Panc1 (cell line): ENCODE data around the gene ZNF335. TPM values are rescaled to one million over a fixed set of nuclear protein-coding genes. Genes with fewer than 3 reads are reported as not detected.

ENCODE experiments used
- ATAC-seq: fragments of 200-7000 bp; cut with Tn5 transposase; 2 replicates; pipeline ENCODE4 v1.9.1; 2020; ENCODE audit warnings: mild to moderate bottlenecking, moderate library complexity
- BruUV-seq: library from RNA; stranded (reverse); fragments of 400-500 nt; replicated peaks from 2 replicates; lab custom pipeline; 2021; lab: Mats Ljungman, UMichigan
- CTCF ChIA-PET: fragments of 300-600 bp; sonication (Branson Sonifier 250); formaldehyde crosslinking; loops from one replicate; lab custom pipeline; 2022; ENCODE audit warnings: antibody characterized with exemption; lab: Charles Lee
- POLR2A ChIA-PET: fragments of 300-600 bp; sonication (Branson Sonifier 250); formaldehyde crosslinking; loops from one replicate; lab custom pipeline; 2022; ENCODE audit warnings: antibody characterized with exemption; lab: Charles Lee
- DNase-seq: peaks from one replicate; pipeline ENCODE4 v3.0.0-alpha.2; 2010; ENCODE audit warnings: low read depth, low spot score
- H3K27ac ChIP-seq: 2 replicates; pipeline ENCODE4 v1.5.1; 2011; ENCODE audit warnings: mild to moderate bottlenecking, low read length, inconsistent platforms
- H3K27me3 ChIP-seq: fragments of 200-500 bp; sonication (Bioruptor generic); 2 replicates; pipeline ENCODE4 v1.6.0; 2014; ENCODE audit warnings: low read length, inconsistent platforms; ENCODE audit not compliant: control insufficient read depth, insufficient read depth
- H3K36me3 ChIP-seq: fragments of 200-500 bp; sonication (Bioruptor generic); 2 replicates; pipeline ENCODE4 v1.5.1; 2014; ENCODE audit warnings: inconsistent platforms, mild to moderate bottlenecking, low read length, moderate library complexity; ENCODE audit not compliant: control insufficient read depth, insufficient read depth
- H3K4me1 ChIP-seq: 2 replicates; pipeline ENCODE4 v1.5.1; 2011; ENCODE audit warnings: inconsistent platforms, mild to moderate bottlenecking, low read length, moderate library complexity; ENCODE audit not compliant: control insufficient read depth, insufficient read depth
- H3K4me3 ChIP-seq, 2 experiments: 2 replicates each; pipeline ENCODE4 v1.5.1; 2011 to 2012; ENCODE audit warnings: low read depth in 2 of 2, low read length in 2 of 2, mild to moderate bottlenecking in 2 of 2, inconsistent platforms in 1 of 2, moderate library complexity in 1 of 2
- H3K9me3 ChIP-seq: fragments of 200-500 bp; sonication (Bioruptor generic); 2 replicates; pipeline ENCODE4 v1.5.1; 2014; ENCODE audit warnings: low read depth, mild to moderate bottlenecking, inconsistent platforms, low read length, moderate library complexity; ENCODE audit not compliant: control insufficient read depth, insufficient read depth
- POLR2AphosphoS5 ChIP-seq: IDR thresholded peaks from 2 replicates; pipeline ENCODE4 v1.6.1; 2012; ENCODE audit warnings: mild to moderate bottlenecking, low read depth, low read length, moderate library complexity
- SIN3A ChIP-seq: IDR thresholded peaks from 2 replicates; pipeline ENCODE4 v1.6.1; 2012; ENCODE audit warnings: low read depth, mild to moderate bottlenecking, low read length, moderate library complexity, borderline replicate concordance; ENCODE audit not compliant: insufficient read depth
- TCF7L2 ChIP-seq: IDR thresholded peaks from 2 replicates; pipeline ENCODE4 v1.6.1; 2011; ENCODE audit warnings: mild to moderate bottlenecking, low read depth, low read length, inconsistent platforms
- in situ Hi-C: cut with HindIII; loops from 2 replicates; pipeline ENCODE4 v1.10.0; 2016; ENCODE audit warnings: low sequenced_read_pairs, low pct_unique_long_range_greater_than_20kb
- intact Hi-C: fragments of 100-400 bp; cut with micrococcal nuclease; formaldehyde crosslinking; loops from one replicate; pipeline ENCODE4 v1.10.0; 2022; ENCODE audit not compliant: unreplicated experiment
- total RNA-seq: library from RNA; stranded (reverse); gene quantifications from one replicate; pipeline ENCODE4 v1.2.1, GENCODE V29; 2021; ENCODE audit not compliant: unreplicated experiment
- TF ChIP-seq, protein P1 (sequence below): fragments of 450-650 bp; IDR thresholded peaks from 2 replicates; pipeline ENCODE4 v1.5.1; 2017; ENCODE audit warnings: mild to moderate bottlenecking
- TF ChIP-seq, protein P2 (sequence below), 2 experiments: IDR thresholded peaks; 2 replicates each; pipeline ENCODE4 v1.6.1; 2011 to 2012; ENCODE audit warnings: low read depth in 2 of 2, control low read depth in 1 of 2, low read length in 1 of 2, mild to moderate bottlenecking in 1 of 2, moderate library complexity in 1 of 2; ENCODE audit not compliant: insufficient read depth in 1 of 2

Gene ZNF335
- total RNA-seq, 1 experiment from 2014 or later, result 31.1 TPM

DNA sequence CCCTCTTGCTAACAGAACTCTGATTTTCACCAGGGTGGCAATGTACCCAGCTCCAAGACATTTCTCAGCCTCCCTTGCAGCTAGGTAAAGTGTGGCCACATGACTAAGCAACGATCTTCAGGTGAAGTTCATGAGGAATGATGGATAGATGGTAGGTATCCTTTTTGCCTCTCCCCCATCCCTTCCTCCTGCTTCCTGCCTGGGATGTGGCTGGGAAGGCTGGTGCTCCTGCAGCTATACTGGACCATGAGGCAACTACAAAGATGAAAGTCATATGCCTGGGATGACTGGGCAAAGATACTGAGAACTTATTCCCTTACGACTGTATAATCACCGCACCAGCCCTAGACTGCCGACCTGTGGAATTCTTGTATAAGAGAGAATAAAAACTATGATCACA, 13.4 kb downstream of the ZNF335 start:
- POLR2A ChIA-PET, result no interaction called here
- ATAC-seq (no peak), DNase-seq (no peak)
- H3K27me3 ChIP-seq, result no peaks in the 10 kb centered on the region
- BruUV-seq, result no TSS peak
- TF ChIP-seq, protein P1, sequence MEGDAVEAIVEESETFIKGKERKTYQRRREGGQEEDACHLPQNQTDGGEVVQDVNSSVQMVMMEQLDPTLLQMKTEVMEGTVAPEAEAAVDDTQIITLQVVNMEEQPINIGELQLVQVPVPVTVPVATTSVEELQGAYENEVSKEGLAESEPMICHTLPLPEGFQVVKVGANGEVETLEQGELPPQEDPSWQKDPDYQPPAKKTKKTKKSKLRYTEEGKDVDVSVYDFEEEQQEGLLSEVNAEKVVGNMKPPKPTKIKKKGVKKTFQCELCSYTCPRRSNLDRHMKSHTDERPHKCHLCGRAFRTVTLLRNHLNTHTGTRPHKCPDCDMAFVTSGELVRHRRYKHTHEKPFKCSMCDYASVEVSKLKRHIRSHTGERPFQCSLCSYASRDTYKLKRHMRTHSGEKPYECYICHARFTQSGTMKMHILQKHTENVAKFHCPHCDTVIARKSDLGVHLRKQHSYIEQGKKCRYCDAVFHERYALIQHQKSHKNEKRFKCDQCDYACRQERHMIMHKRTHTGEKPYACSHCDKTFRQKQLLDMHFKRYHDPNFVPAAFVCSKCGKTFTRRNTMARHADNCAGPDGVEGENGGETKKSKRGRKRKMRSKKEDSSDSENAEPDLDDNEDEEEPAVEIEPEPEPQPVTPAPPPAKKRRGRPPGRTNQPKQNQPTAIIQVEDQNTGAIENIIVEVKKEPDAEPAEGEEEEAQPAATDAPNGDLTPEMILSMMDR, result no peak
- TF ChIP-seq, protein P2, sequence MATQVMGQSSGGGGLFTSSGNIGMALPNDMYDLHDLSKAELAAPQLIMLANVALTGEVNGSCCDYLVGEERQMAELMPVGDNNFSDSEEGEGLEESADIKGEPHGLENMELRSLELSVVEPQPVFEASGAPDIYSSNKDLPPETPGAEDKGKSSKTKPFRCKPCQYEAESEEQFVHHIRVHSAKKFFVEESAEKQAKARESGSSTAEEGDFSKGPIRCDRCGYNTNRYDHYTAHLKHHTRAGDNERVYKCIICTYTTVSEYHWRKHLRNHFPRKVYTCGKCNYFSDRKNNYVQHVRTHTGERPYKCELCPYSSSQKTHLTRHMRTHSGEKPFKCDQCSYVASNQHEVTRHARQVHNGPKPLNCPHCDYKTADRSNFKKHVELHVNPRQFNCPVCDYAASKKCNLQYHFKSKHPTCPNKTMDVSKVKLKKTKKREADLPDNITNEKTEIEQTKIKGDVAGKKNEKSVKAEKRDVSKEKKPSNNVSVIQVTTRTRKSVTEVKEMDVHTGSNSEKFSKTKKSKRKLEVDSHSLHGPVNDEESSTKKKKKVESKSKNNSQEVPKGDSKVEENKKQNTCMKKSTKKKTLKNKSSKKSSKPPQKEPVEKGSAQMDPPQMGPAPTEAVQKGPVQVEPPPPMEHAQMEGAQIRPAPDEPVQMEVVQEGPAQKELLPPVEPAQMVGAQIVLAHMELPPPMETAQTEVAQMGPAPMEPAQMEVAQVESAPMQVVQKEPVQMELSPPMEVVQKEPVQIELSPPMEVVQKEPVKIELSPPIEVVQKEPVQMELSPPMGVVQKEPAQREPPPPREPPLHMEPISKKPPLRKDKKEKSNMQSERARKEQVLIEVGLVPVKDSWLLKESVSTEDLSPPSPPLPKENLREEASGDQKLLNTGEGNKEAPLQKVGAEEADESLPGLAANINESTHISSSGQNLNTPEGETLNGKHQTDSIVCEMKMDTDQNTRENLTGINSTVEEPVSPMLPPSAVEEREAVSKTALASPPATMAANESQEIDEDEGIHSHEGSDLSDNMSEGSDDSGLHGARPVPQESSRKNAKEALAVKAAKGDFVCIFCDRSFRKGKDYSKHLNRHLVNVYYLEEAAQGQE (IDR thresholded peaks at IDR 0.05; ENCODE audit: insufficient read depth in 1 of 2, low read depth in 2 of 2, low read length in 1 of 2), result no peak
- TF ChIP-seq POLR2AphosphoS5, result no peak
- TF ChIP-seq TCF7L2, result no peak
- TF ChIP-seq SIN3A, result no peak
- H3K27ac ChIP-seq, result no peak overlapping the region
- H3K36me3 ChIP-seq, result peaks cover 7% of the 10 kb centered on the region
- H3K4me1 ChIP-seq, result no peaks in the 10 kb centered on the region
- CTCF ChIA-PET, result interaction anchor here (0.6 kb wide), 1 partner anchor 53 kb away, joined by 3 read pairs; no protein-coding TSS in a partner anchor
- no peaks in the 10 kb centered on the region for H3K9me3 ChIP-seq
- in situ Hi-C loops (no loop called here), intact Hi-C loops (no loop called here)
- no peak overlapping the region for H3K4me3 ChIP-seq

DNA sequence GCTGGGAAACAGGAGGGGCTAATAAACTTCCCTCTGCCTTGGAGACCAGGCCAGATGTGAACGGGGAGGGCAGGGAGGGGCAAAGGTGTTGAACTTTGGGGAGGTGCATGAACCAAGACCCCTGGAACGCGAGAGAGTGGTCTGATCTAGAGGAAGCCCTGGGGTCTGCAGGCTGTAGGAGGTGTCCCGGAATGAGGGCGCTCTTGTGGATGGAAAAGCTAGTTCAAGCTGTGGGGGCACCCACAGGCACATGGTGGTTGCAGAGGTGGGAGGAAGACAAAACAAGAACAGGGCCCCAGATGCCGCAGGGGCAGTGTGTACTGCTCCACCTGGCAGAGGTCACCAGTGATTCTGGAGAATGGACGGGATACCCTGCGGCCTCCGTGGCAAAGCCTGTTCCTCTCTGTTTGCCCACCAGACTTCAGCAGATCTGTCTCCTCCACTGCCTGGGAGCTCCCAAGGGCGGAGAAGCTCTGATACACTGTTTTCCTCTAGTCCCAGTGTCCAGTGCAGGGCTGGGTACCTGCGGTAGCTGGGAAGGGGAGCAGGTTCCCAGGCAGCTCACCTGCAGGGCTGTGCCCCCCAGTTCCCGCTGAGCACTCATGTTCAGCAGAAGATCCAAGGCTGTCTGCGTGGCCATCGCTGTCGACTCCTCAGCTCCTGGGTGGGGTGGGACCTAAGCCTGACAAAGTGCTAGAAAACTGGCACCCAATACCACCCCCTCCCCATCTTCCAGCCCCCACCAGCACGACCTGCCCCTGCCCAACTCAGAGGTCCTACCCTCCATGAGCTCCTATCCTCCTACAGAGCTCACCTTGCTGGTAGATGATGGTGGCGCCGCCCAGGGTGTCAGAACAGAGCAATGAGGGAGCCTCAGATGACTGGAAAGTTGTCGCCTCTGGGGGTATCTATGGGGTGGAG, 14.7 kb downstream of the ZNF335 start:
- peaks cover 9% of the 10 kb centered on the region for H3K36me3 ChIP-seq
- DNase-seq, result no peak
- ATAC-seq, result no peak; the same call in 1 of the 2 replicates

More for the DNA sequence above, 14.7 kb downstream of the ZNF335 start:
- TF ChIP-seq POLR2AphosphoS5 (no peak), SIN3A (no peak), TCF7L2 (no peak)
- TF ChIP-seq, protein P1, result no peak
- TF ChIP-seq, protein P2 (IDR thresholded peaks at IDR 0.05; ENCODE audit: insufficient read depth in 1 of 2, low read depth in 2 of 2, low read length in 1 of 2), result no peak
- CTCF ChIA-PET, result no interaction called here
- in situ Hi-C loops (no loop called here), intact Hi-C loops (no loop called here)
- BruUV-seq, result no TSS peak
- H3K4me3 ChIP-seq, result no peak overlapping the region
- POLR2A ChIA-PET, result interaction anchor here (0.5 kb wide), 1 partner anchor 14 kb away, joined by 7 read pairs; no protein-coding TSS in a partner anchor
- H3K27ac ChIP-seq, result no peak overlapping the region
- H3K27me3 ChIP-seq, result no peaks in the 10 kb centered on the region
- H3K4me1 ChIP-seq, result no peaks in the 10 kb centered on the region
- H3K9me3 ChIP-seq, result no peaks in the 10 kb centered on the region
